ENCODE measurements around the gene TLE1.

DNA sequence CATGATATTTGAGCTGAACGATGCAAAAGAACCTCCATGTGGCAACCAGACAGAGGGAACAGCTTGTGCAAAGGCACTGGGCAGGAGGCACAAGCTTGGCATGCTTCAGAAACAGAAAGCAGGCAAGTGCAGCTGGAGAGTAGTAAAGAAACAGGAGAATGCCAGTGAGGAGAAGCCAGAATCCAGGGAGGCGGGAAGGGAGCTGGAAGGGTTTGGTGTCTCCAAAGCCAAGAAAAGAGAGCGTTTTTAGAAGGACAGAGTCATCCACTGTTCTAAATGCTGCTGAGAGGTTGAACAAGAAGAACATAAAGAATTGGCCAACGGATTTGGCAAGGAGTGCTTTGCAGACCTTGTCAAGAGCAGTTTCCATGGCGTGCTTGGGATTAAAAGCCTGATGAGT, 124.7 kb downstream of the TLE1 start:
- TF ChIP-seq SMAD3 (CRISPR knock-in tag; IDR thresholded peaks at IDR 0.05; ENCODE audit: borderline replicate concordance) = no peak
- TF ChIP-seq, protein P1, sequence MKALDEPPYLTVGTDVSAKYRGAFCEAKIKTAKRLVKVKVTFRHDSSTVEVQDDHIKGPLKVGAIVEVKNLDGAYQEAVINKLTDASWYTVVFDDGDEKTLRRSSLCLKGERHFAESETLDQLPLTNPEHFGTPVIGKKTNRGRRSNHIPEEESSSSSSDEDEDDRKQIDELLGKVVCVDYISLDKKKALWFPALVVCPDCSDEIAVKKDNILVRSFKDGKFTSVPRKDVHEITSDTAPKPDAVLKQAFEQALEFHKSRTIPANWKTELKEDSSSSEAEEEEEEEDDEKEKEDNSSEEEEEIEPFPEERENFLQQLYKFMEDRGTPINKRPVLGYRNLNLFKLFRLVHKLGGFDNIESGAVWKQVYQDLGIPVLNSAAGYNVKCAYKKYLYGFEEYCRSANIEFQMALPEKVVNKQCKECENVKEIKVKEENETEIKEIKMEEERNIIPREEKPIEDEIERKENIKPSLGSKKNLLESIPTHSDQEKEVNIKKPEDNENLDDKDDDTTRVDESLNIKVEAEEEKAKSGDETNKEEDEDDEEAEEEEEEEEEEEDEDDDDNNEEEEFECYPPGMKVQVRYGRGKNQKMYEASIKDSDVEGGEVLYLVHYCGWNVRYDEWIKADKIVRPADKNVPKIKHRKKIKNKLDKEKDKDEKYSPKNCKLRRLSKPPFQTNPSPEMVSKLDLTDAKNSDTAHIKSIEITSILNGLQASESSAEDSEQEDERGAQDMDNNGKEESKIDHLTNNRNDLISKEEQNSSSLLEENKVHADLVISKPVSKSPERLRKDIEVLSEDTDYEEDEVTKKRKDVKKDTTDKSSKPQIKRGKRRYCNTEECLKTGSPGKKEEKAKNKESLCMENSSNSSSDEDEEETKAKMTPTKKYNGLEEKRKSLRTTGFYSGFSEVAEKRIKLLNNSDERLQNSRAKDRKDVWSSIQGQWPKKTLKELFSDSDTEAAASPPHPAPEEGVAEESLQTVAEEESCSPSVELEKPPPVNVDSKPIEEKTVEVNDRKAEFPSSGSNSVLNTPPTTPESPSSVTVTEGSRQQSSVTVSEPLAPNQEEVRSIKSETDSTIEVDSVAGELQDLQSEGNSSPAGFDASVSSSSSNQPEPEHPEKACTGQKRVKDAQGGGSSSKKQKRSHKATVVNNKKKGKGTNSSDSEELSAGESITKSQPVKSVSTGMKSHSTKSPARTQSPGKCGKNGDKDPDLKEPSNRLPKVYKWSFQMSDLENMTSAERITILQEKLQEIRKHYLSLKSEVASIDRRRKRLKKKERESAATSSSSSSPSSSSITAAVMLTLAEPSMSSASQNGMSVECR (CRISPR knock-in tag; IDR thresholded peaks at IDR 0.05; ENCODE audit: borderline replicate concordance) = no peak
- TF ChIP-seq, protein P2, sequence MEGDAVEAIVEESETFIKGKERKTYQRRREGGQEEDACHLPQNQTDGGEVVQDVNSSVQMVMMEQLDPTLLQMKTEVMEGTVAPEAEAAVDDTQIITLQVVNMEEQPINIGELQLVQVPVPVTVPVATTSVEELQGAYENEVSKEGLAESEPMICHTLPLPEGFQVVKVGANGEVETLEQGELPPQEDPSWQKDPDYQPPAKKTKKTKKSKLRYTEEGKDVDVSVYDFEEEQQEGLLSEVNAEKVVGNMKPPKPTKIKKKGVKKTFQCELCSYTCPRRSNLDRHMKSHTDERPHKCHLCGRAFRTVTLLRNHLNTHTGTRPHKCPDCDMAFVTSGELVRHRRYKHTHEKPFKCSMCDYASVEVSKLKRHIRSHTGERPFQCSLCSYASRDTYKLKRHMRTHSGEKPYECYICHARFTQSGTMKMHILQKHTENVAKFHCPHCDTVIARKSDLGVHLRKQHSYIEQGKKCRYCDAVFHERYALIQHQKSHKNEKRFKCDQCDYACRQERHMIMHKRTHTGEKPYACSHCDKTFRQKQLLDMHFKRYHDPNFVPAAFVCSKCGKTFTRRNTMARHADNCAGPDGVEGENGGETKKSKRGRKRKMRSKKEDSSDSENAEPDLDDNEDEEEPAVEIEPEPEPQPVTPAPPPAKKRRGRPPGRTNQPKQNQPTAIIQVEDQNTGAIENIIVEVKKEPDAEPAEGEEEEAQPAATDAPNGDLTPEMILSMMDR (IDR thresholded peaks at IDR 0.05) = no peak
- TF ChIP-seq TEAD4 (CRISPR knock-in tag; IDR thresholded peaks at IDR 0.05) = no peak
- no peak for TF ChIP-seq ZNF671 (CRISPR knock-in tag; IDR thresholded peaks at IDR 0.05)
- TF ChIP-seq, protein P3, sequence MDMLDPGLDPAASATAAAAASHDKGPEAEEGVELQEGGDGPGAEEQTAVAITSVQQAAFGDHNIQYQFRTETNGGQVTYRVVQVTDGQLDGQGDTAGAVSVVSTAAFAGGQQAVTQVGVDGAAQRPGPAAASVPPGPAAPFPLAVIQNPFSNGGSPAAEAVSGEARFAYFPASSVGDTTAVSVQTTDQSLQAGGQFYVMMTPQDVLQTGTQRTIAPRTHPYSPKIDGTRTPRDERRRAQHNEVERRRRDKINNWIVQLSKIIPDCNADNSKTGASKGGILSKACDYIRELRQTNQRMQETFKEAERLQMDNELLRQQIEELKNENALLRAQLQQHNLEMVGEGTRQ (CRISPR knock-in tag; IDR thresholded peaks at IDR 0.05) = no peak
- no peak for TF ChIP-seq NR1H2 (CRISPR knock-in tag; IDR thresholded peaks at IDR 0.05)
- TF ChIP-seq SP1 (CRISPR knock-in tag; conservative IDR thresholded peaks at IDR 0.05) = no peak
- TF ChIP-seq ELF4 (CRISPR knock-in tag; IDR thresholded peaks at IDR 0.05; ENCODE audit: low read depth) = no peak
- TF ChIP-seq ZNF121 (CRISPR knock-in tag; IDR thresholded peaks at IDR 0.05) = no peak
- TF ChIP-seq, protein P4, sequence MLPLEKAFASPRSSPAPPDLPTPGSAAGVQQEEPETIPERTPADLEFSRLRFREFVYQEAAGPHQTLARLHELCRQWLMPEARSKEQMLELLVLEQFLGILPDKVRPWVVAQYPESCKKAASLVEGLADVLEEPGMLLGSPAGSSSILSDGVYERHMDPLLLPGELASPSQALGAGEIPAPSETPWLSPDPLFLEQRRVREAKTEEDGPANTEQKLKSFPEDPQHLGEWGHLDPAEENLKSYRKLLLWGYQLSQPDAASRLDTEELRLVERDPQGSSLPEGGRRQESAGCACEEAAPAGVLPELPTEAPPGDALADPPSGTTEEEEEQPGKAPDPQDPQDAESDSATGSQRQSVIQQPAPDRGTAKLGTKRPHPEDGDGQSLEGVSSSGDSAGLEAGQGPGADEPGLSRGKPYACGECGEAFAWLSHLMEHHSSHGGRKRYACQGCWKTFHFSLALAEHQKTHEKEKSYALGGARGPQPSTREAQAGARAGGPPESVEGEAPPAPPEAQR (CRISPR knock-in tag; IDR thresholded peaks at IDR 0.05) = no peak
- no peak for TF ChIP-seq RELA (CRISPR knock-in tag; IDR thresholded peaks at IDR 0.05; ENCODE audit: borderline replicate concordance)
- TF ChIP-seq, protein P5, sequence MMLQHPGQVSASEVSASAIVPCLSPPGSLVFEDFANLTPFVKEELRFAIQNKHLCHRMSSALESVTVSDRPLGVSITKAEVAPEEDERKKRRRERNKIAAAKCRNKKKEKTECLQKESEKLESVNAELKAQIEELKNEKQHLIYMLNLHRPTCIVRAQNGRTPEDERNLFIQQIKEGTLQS (CRISPR knock-in tag; conservative IDR thresholded peaks at IDR 0.05) = no peak
